Astrocyte of the spinal cord (primary cell): ENCODE measurements around the gene GEMIN5.
"Not testable (repeated sequence)": the region's sequence is repeated elsewhere in the genome, so short reads cannot be mapped to it uniquely, and the experiment has no call there.

ENCODE experiments used
- DNase-seq: peaks from one replicate; pipeline ENCODE4 v3.0.0; 2011; ENCODE audit warnings: low read depth, low spot score
- H3K4me3 ChIP-seq: 2 replicates; pipeline ENCODE4 v1.5.1; 2011; ENCODE audit warnings: low read depth, mild to moderate bottlenecking, low read length, moderate library complexity
- in situ Hi-C: cut with HindIII; loops from 2 replicates; pipeline ENCODE4 v1.10.0; 2017; ENCODE audit warnings: low sequenced_read_pairs
- TF ChIP-seq, protein P1 (sequence below): IDR thresholded peaks from 2 replicates; pipeline ENCODE4 v1.5.1; 2012; ENCODE audit warnings: low read depth, mild to moderate bottlenecking, low read length, inconsistent platforms

The GEMIN5 gene

GRCh38 chr5:154934881-154935280 is 3.1 kb downstream of the GEMIN5 start:
- TF ChIP-seq, protein P1, sequence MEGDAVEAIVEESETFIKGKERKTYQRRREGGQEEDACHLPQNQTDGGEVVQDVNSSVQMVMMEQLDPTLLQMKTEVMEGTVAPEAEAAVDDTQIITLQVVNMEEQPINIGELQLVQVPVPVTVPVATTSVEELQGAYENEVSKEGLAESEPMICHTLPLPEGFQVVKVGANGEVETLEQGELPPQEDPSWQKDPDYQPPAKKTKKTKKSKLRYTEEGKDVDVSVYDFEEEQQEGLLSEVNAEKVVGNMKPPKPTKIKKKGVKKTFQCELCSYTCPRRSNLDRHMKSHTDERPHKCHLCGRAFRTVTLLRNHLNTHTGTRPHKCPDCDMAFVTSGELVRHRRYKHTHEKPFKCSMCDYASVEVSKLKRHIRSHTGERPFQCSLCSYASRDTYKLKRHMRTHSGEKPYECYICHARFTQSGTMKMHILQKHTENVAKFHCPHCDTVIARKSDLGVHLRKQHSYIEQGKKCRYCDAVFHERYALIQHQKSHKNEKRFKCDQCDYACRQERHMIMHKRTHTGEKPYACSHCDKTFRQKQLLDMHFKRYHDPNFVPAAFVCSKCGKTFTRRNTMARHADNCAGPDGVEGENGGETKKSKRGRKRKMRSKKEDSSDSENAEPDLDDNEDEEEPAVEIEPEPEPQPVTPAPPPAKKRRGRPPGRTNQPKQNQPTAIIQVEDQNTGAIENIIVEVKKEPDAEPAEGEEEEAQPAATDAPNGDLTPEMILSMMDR, result no peak
- no peak overlapping the region for H3K4me3 ChIP-seq
- no peak for DNase-seq
- in situ Hi-C loops, result no loop called here

GRCh38 chr5:154933537-154933936 is 4.5 kb downstream of the GEMIN5 start:
- DNase-seq, result no peak
- in situ Hi-C loops, result no loop called here
- H3K4me3 ChIP-seq, result no peak overlapping the region
- TF ChIP-seq, protein P1, result no peak

- in situ Hi-C loops, result no loop called here
- TF ChIP-seq, protein P1, result no peak
- DNase-seq, result peak; percentile 62
- H3K4me3 ChIP-seq, result no peak overlapping the region
Measured at GRCh38 chr5:154923441-154924430, 14.3 kb downstream of the GEMIN5 start.

DNA sequence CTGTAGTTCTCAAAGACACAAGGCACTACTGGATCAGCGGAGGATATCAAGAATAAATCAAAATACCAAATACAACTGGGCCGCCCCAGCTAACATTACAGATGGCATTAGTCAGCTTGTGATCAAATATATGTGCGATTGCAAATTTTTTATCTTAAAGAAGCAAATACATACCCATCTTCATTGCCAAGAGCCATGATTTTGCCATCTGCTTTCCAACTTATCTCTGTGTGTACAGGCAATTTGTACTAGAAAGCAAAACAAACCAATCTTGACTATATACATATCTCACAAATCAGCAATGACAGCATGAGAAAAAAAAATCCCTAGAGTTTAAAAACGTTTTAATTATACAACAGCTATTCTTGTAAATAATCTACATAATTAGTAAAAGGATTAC is 20.3 kb downstream of the GEMIN5 start:
- TF ChIP-seq, protein P1, result no peak
- no peak overlapping the region for H3K4me3 ChIP-seq
- no peak for DNase-seq
- in situ Hi-C loops, result no loop called here

- TF ChIP-seq, protein P1, result no peak
- no peak for DNase-seq
- no peak overlapping the region for H3K4me3 ChIP-seq
- in situ Hi-C loops, result no loop called here
Measured at GRCh38 chr5:154916874-154917273, 21.1 kb downstream of the GEMIN5 start.

- in situ Hi-C loops, DNase-seq: not testable (repeated sequence)
Measured at GRCh38 chr5:154905601-154906000, 32.4 kb downstream of the GEMIN5 start.

GRCh38 chr5:154901913-154902312 is 36.1 kb downstream of the GEMIN5 start:
- H3K4me3 ChIP-seq, result no peak overlapping the region
- in situ Hi-C loops, result no loop called here
- DNase-seq, result no peak
- TF ChIP-seq, protein P1, result no peak

More at GRCh38 chr5:154905601-154906000, 32.4 kb downstream of the GEMIN5 start:
- not testable (repeated sequence) for H3K4me3 ChIP-seq
